Endothelial cell of umbilical vein (primary cell): ENCODE results near the gene CD34. TPM values are rescaled to one million over a fixed set of nuclear protein-coding genes. Genes with fewer than 3 reads are reported as not detected.
A peak's percentile ranks its signal among the peaks of the same experiment; 100 is the strongest.

Experiments
- BruUV-seq: library from RNA; stranded (reverse); fragments of 400-500 nt; replicated peaks from 2 replicates; lab custom pipeline; 2021; lab: Mats Ljungman, UMichigan
- CTCF ChIA-PET: fragments of 300-600, 350-600 bp; sonication (Branson Sonifier 250); formaldehyde crosslinking; loops from one replicate; lab custom pipeline; 2021; ENCODE audit warnings: antibody characterized with exemption, inconsistent platforms; lab: Charles Lee
- POLR2A ChIA-PET: fragments of 300-600, 350-600 bp; sonication (Branson Sonifier 250); formaldehyde crosslinking; loops from one replicate; lab custom pipeline; 2021; ENCODE audit warnings: antibody characterized with exemption, inconsistent platforms; lab: Charles Lee
- DNase-seq: peaks from one replicate; pipeline ENCODE4 v3.0.0-alpha.2; 2011; ENCODE audit warnings: low read depth, low spot score
- FAIRE-seq: peaks from 2 replicates; lab custom pipeline; 2011; peaks lifted over from hg19 to GRCh38; lab: Jason Lieb, UNC
- H2AFZ ChIP-seq: 2 replicates; pipeline ENCODE4 v1.6.0; 2012; ENCODE audit warnings: low read depth, low read length, control low read depth, inconsistent platforms
- H3K27ac ChIP-seq: 2 replicates; pipeline ENCODE4 v1.5.1; 2011; ENCODE audit warnings: low read depth, mild to moderate bottlenecking, control low read depth, low read length, moderate library complexity; ENCODE audit not compliant: insufficient read depth
- H3K27me3 ChIP-seq, 2 experiments: 2 replicates each; pipeline versions ENCODE4 v1.6.0 to v1.6.1; 2011; ENCODE audit warnings: low read length in 2 of 2, mixed read lengths in 1 of 2; ENCODE audit not compliant: control insufficient read depth in 2 of 2, insufficient read depth in 2 of 2
- H3K36me3 ChIP-seq, 2 experiments: 2 replicates in 1 of 2; 3 replicates in 1 of 2; pipeline ENCODE4 v1.5.1; 2011; ENCODE audit warnings: low read length in 2 of 2, mild to moderate bottlenecking in 1 of 2, moderate library complexity in 1 of 2; ENCODE audit not compliant: control insufficient read depth in 2 of 2, insufficient read depth in 2 of 2; ENCODE audit errors: extremely low read depth in 1 of 2
- H3K4me1 ChIP-seq: 3 replicates; pipeline ENCODE4 v1.5.1; 2011; ENCODE audit warnings: mild to moderate bottlenecking, low read length; ENCODE audit not compliant: control insufficient read depth, insufficient read depth; ENCODE audit errors: extremely low read depth
- H3K4me2 ChIP-seq: 2 replicates; pipeline ENCODE4 v1.6.1; 2011; ENCODE audit warnings: low read length, control low read depth, mixed read lengths; ENCODE audit not compliant: insufficient read depth
- H3K4me3 ChIP-seq, 3 experiments: fragments of 200-600 bp in 1 of 3; sonication (generic), shearing (Covaris generic) in 1 of 3; replicated peaks in 1 of 3; 2 replicates each; pipeline ENCODE4 v1.5.1; 2011 to 2016; ENCODE audit warnings: control low read depth in 3 of 3, low read length in 3 of 3, mild to moderate bottlenecking in 2 of 3, inconsistent platforms in 1 of 3, low read depth in 1 of 3, moderate library complexity in 1 of 3; ENCODE audit not compliant: insufficient read depth in 1 of 3
- H3K79me2 ChIP-seq: 2 replicates; pipeline ENCODE4 v1.6.0; 2012; ENCODE audit warnings: low read length, inconsistent platforms; ENCODE audit not compliant: control insufficient read depth, insufficient read depth
- H3K9ac ChIP-seq: replicated peaks from 2 replicates; pipeline ENCODE3; 2011; ENCODE audit warnings: low read length, control low read depth; ENCODE audit not compliant: insufficient read depth; ENCODE audit errors: extremely low read depth
- H3K9me1 ChIP-seq: replicated peaks from 3 replicates; pipeline ENCODE4 v1.6.0; 2011; ENCODE audit warnings: mild to moderate bottlenecking, low read length; ENCODE audit not compliant: control insufficient read depth, insufficient read depth; ENCODE audit errors: extremely low read depth
- H3K9me3 ChIP-seq: replicated peaks from 2 replicates; pipeline ENCODE4 v1.5.1; 2012; ENCODE audit warnings: low read length, inconsistent platforms; ENCODE audit not compliant: control insufficient read depth, insufficient read depth
- H4K20me1 ChIP-seq: replicated peaks from 2 replicates; pipeline ENCODE3; 2011; ENCODE audit warnings: mild to moderate bottlenecking, low read length; ENCODE audit not compliant: control insufficient read depth, insufficient read depth; ENCODE audit errors: extremely low read depth
- EZH2 ChIP-seq: IDR thresholded peaks from 2 replicates; pipeline ENCODE4 v1.6.1; 2012; ENCODE audit warnings: borderline replicate concordance, low read depth, mild to moderate bottlenecking, moderate library complexity, low read length, inconsistent platforms; ENCODE audit not compliant: severe bottlenecking
- FOS ChIP-seq: IDR thresholded peaks from 2 replicates; pipeline ENCODE4 v1.6.1; 2011; ENCODE audit warnings: mild to moderate bottlenecking, low read length, moderate library complexity, borderline replicate concordance; ENCODE audit not compliant: insufficient read depth
- GATA2 ChIP-seq: IDR thresholded peaks from 2 replicates; pipeline ENCODE4 v1.7.0; 2011; ENCODE audit warnings: low read depth, mild to moderate bottlenecking, moderate library complexity, mixed read lengths, low read length; ENCODE audit not compliant: insufficient read length, insufficient read depth
- JUN ChIP-seq: IDR thresholded peaks from 2 replicates; pipeline ENCODE4 v1.6.1; 2011; ENCODE audit warnings: borderline replicate concordance, low read depth; ENCODE audit not compliant: insufficient read length, insufficient read depth
- MYC ChIP-seq: IDR thresholded peaks from one replicate; pipeline ENCODE4 v1.6.1; 2011; ENCODE audit warnings: mild to moderate bottlenecking, low read depth, low read length
- POLR2A ChIP-seq: IDR thresholded peaks from 2 replicates; pipeline ENCODE4 v1.6.1; 2012; ENCODE audit warnings: low read depth, mild to moderate bottlenecking, control low read depth, low read length
- POLR2AphosphoS5 ChIP-seq: IDR thresholded peaks from 2 replicates; pipeline ENCODE4 v1.6.1; 2012; ENCODE audit warnings: low read depth, mild to moderate bottlenecking, control low read depth, low read length, moderate library complexity; ENCODE audit not compliant: insufficient read depth
- dilution Hi-C: fragments of 300-500 bp; cut with MboI; formaldehyde crosslinking; loops from one replicate; pipeline ENCODE4 v1.15.0; 2019; ENCODE audit warnings: low sequenced_read_pairs; ENCODE audit not compliant: extremely low pct_ligation_motif_present
- intact Hi-C: fragments of 100-400 bp; cut with micrococcal nuclease; formaldehyde crosslinking; loops from one replicate; pipeline ENCODE4 v1.10.0; 2022
- polyA plus RNA-seq, 4 experiments: library from polyadenylated mRNA; depleted of rRNA in 3 of 4; stranded (reverse) in 3 of 4; unstranded in 1 of 4; fragments of >200 nt; gene quantifications; 2 replicates each; pipeline versions ENCODE4 v1.2.1 to v1.2.3, GENCODE V29; 2011 to 2012; ENCODE audit warnings: missing spikeins in 1 of 4
- total RNA-seq: library from RNA; stranded (reverse); gene quantifications from 2 replicates; pipeline ENCODE4 v1.2.3, GENCODE V29; 2021
- TF ChIP-seq, protein P1 (sequence below), 2 donors: IDR thresholded peaks; 1 replicate in 1 of 2; 2 replicates in 1 of 2; pipeline ENCODE4 v1.5.1; 2011; ENCODE audit warnings: low read length in 2 of 2, mild to moderate bottlenecking in 2 of 2, moderate library complexity in 2 of 2, control low read depth in 1 of 2, inconsistent platforms in 1 of 2, low read depth in 1 of 2; ENCODE audit not compliant: insufficient read depth in 1 of 2; ENCODE audit errors: extremely low read depth in 1 of 2
- TF ChIP-seq, protein P2 (sequence below): IDR thresholded peaks from 2 replicates; pipeline ENCODE4 v1.6.1; 2011; ENCODE audit not compliant: insufficient read depth, insufficient read length

Gene CD34
- total and polyA plus RNA-seq, 2 donors (not counting 3 experiments of a cell fraction or from before 2014, with no cell fraction given), result 102 to 174 TPM

GRCh38 chr1:207933205-207933800 lies 22.4 kb upstream of the CD34 start:
- DNase-seq (no peak), FAIRE-seq (no peak)
- no peak overlapping the region for H3K4me2 ChIP-seq
- CTCF ChIA-PET, result interaction anchor here (0.8 kb wide), 1 partner anchor 21 kb away, joined by 3 read pairs; no protein-coding TSS in a partner anchor
- dilution Hi-C loops (no loop called here), intact Hi-C loops (no loop called here)
- no peaks in the 10 kb centered on the region for H3K9me3 ChIP-seq
- no peaks in the 10 kb centered on the region for H3K27me3 ChIP-seq
- no TSS peak for BruUV-seq
- POLR2A ChIA-PET, result no interaction called here
- H3K4me1 ChIP-seq, result peaks cover 17% of the 10 kb centered on the region
- no peak overlapping the region for H3K4me3 ChIP-seq
- H3K9me1 ChIP-seq, result no peaks in the 10 kb centered on the region
- H4K20me1 ChIP-seq, result no peaks in the 10 kb centered on the region
- no peak for TF ChIP-seq GATA2
- no peak for TF ChIP-seq MYC
- no peak for TF ChIP-seq JUN
- TF ChIP-seq, protein P1, sequence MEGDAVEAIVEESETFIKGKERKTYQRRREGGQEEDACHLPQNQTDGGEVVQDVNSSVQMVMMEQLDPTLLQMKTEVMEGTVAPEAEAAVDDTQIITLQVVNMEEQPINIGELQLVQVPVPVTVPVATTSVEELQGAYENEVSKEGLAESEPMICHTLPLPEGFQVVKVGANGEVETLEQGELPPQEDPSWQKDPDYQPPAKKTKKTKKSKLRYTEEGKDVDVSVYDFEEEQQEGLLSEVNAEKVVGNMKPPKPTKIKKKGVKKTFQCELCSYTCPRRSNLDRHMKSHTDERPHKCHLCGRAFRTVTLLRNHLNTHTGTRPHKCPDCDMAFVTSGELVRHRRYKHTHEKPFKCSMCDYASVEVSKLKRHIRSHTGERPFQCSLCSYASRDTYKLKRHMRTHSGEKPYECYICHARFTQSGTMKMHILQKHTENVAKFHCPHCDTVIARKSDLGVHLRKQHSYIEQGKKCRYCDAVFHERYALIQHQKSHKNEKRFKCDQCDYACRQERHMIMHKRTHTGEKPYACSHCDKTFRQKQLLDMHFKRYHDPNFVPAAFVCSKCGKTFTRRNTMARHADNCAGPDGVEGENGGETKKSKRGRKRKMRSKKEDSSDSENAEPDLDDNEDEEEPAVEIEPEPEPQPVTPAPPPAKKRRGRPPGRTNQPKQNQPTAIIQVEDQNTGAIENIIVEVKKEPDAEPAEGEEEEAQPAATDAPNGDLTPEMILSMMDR (IDR thresholded peaks at IDR 0.05; ENCODE audit: extremely low read depth in 1 of 2, insufficient read depth in 1 of 2, low read depth in 1 of 2, low read length in 2 of 2), result no peak
- TF ChIP-seq, protein P2, sequence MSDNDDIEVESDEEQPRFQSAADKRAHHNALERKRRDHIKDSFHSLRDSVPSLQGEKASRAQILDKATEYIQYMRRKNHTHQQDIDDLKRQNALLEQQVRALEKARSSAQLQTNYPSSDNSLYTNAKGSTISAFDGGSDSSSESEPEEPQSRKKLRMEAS, result no peak
- no peak for TF ChIP-seq POLR2AphosphoS5
- TF ChIP-seq FOS, result no peak
- TF ChIP-seq EZH2, result no peak
- no peak for TF ChIP-seq POLR2A
- H3K79me2 ChIP-seq, result no peaks in the 10 kb centered on the region
- no peak overlapping the region for H3K9ac ChIP-seq
- H2AFZ ChIP-seq, result peak overlapping the region; percentile 53
- no peak overlapping the region for H3K27ac ChIP-seq
- H3K36me3 ChIP-seq, result no peaks in the 10 kb centered on the region
